Measurements from ENCODE around the gene LZTR1. TPM values are rescaled to one million over a fixed set of nuclear protein-coding genes. Genes with fewer than 3 reads are reported as not detected.
"Not testable (repeated sequence)": the region's sequence is repeated elsewhere in the genome, so short reads cannot be mapped to it uniquely, and the experiment has no call there.

The LZTR1 gene
- total RNA-seq (2021; ENCODE audit: unreplicated experiment) (40.2 TPM), Bru-seq, nascent RNA (percentile 51 among the genes with signal in this experiment), BruChase-seq, experiment 1, labeled RNA remaining after a 2-hour chase (percentile 66 among the genes with signal in this experiment), BruChase-seq, experiment 2, labeled RNA remaining after a 6-hour chase (percentile 70 among the genes with signal in this experiment)
- polyA plus RNA-seq (2012; ENCODE audit: insufficient read length): 30.9 TPM
- long read RNA-seq, full-length matches to known transcripts: 2 of 31 reads
- long read RNA-seq, partial matches to known transcripts: 24 of 31 reads
- long read RNA-seq, other reads (novel, unspliced or antisense): 5 of 31 reads

DNA sequence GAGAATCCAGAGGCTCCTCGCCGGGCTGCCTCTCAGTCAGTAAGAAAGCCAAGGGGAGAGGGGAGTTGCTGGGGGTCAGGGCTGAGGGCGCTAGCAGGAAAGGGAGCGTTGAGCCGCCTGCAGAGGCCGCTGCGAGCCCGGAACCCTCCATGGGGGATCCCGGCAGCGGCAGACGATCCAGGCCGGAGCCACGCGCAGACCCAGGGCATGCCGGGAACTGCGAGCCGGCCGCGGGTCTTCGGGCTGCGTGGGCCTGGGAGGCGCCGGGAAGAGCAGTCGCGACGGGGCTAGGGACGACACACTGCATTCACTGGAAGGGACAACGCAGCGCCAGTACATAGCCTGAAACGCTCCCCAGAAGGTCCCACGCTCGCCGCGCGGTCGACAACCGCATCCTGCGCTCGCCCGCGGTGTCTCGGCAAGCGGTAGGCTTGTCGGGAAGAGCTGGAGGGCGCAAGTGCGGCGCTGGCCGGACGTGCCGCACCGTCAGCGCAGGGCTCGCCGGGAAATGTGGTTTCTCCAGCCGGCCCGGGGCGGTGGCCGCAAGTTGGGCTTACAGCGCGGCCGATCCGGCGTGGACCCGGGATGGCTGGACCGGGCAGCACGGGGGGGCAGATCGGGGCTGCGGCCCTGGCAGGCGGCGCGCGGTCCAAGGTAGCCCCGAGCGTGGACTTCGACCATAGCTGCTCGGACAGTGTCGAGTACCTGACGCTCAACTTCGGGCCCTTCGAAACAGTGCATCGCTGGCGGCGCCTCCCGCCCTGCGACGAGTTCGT is at the start of gene LZTR1:
Gene LZTR1, plus strand, starts transcription at position 511 of the 776 bp plus-strand sequence. Its CDS starts 75 bp downstream, at position 586.
- DNase-seq (ENCODE audit: low read depth, low spot score) (no peak), ATAC-seq (peak; percentile 97)
- H3K27ac ChIP-seq (ENCODE audit: low read length): peak within 1 kb of the TSS; percentile 87
- no peaks in the 10 kb centered on the region for H3K27me3 ChIP-seq (ENCODE audit: control insufficient read depth, insufficient read depth, low read length)
- intact Hi-C loops (cut with micrococcal nuclease; ENCODE audit: unreplicated experiment): no loop called here
- H3K9me3 ChIP-seq (ENCODE audit: control insufficient read depth, insufficient read depth, low read depth, low read length): no peaks in the 10 kb centered on the region
- no TSS peak for BruUV-seq (replicated peaks)
- TF ChIP-seq POLR2AphosphoS5 (IDR thresholded peaks at IDR 0.05; ENCODE audit: low read depth, low read length) (peak; percentile 91), TCF7L2 (IDR thresholded peaks at IDR 0.05; ENCODE audit: low read depth, low read length) (no peak), SIN3A (IDR thresholded peaks at IDR 0.05; ENCODE audit: borderline replicate concordance, insufficient read depth, low read depth, low read length) (peak; percentile 84; the same call in 1 of the 2 replicates)
- TF ChIP-seq, protein P1, sequence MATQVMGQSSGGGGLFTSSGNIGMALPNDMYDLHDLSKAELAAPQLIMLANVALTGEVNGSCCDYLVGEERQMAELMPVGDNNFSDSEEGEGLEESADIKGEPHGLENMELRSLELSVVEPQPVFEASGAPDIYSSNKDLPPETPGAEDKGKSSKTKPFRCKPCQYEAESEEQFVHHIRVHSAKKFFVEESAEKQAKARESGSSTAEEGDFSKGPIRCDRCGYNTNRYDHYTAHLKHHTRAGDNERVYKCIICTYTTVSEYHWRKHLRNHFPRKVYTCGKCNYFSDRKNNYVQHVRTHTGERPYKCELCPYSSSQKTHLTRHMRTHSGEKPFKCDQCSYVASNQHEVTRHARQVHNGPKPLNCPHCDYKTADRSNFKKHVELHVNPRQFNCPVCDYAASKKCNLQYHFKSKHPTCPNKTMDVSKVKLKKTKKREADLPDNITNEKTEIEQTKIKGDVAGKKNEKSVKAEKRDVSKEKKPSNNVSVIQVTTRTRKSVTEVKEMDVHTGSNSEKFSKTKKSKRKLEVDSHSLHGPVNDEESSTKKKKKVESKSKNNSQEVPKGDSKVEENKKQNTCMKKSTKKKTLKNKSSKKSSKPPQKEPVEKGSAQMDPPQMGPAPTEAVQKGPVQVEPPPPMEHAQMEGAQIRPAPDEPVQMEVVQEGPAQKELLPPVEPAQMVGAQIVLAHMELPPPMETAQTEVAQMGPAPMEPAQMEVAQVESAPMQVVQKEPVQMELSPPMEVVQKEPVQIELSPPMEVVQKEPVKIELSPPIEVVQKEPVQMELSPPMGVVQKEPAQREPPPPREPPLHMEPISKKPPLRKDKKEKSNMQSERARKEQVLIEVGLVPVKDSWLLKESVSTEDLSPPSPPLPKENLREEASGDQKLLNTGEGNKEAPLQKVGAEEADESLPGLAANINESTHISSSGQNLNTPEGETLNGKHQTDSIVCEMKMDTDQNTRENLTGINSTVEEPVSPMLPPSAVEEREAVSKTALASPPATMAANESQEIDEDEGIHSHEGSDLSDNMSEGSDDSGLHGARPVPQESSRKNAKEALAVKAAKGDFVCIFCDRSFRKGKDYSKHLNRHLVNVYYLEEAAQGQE (IDR thresholded peaks at IDR 0.05; ENCODE audit: insufficient read depth in 1 of 2, low read depth in 2 of 2, low read length in 1 of 2): no peak
- TF ChIP-seq, protein P2, sequence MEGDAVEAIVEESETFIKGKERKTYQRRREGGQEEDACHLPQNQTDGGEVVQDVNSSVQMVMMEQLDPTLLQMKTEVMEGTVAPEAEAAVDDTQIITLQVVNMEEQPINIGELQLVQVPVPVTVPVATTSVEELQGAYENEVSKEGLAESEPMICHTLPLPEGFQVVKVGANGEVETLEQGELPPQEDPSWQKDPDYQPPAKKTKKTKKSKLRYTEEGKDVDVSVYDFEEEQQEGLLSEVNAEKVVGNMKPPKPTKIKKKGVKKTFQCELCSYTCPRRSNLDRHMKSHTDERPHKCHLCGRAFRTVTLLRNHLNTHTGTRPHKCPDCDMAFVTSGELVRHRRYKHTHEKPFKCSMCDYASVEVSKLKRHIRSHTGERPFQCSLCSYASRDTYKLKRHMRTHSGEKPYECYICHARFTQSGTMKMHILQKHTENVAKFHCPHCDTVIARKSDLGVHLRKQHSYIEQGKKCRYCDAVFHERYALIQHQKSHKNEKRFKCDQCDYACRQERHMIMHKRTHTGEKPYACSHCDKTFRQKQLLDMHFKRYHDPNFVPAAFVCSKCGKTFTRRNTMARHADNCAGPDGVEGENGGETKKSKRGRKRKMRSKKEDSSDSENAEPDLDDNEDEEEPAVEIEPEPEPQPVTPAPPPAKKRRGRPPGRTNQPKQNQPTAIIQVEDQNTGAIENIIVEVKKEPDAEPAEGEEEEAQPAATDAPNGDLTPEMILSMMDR (IDR thresholded peaks at IDR 0.05): no peak; the same call in 1 of the 2 replicates
- 0 out of 2 replicates have a peak, but pooled peaks cover 3% of the 10 kb centered on the region for H3K4me1 ChIP-seq (ENCODE audit: control insufficient read depth, insufficient read depth, low read length)
- ChIA-PET CTCF (interaction anchor here (0.7 kb wide), 1 partner anchor 10 kb away, joined by 4 read pairs; no protein-coding TSS in a partner anchor), POLR2A (no interaction called here)
- H3K36me3 ChIP-seq (ENCODE audit: control insufficient read depth, insufficient read depth, low read length): no peaks in the 10 kb centered on the region; the same call in 1 of the 2 replicates
- peak within 1 kb of the TSS; percentile 68 to 80 for H3K4me3 ChIP-seq (ENCODE audit: low read depth in 2 of 2, low read length in 2 of 2)
- in situ Hi-C loops (cut with HindIII; ENCODE audit: low pct_unique_long_range_greater_than_20kb, low sequenced_read_pairs): no loop called here

DNA sequence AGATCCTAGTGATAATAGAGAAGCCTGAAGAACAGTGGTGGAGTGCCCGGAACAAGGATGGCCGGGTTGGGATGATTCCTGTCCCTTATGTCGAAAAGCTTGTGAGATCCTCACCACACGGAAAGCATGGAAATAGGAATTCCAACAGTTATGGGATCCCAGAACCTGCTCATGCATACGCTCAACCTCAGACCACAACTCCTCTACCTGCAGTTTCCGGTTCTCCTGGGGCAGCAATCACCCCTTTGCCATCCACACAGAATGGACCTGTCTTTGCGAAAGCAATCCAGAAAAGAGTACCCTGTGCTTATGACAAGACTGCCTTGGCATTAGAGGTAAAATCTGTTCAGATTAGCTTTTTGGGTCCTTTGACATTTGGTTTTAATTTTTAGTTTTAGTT is 48.2 kb upstream of the LZTR1 start:
- POLR2A ChIA-PET: no interaction called here
- H3K36me3 ChIP-seq (ENCODE audit: control insufficient read depth, insufficient read depth, low read length): no peaks in the 10 kb centered on the region
- ATAC-seq (no peak), DNase-seq (ENCODE audit: low read depth, low spot score) (no peak)
- TF ChIP-seq SIN3A (IDR thresholded peaks at IDR 0.05; ENCODE audit: borderline replicate concordance, insufficient read depth, low read depth, low read length) (no peak), POLR2AphosphoS5 (IDR thresholded peaks at IDR 0.05; ENCODE audit: low read depth, low read length) (no peak), TCF7L2 (IDR thresholded peaks at IDR 0.05; ENCODE audit: low read depth, low read length) (no peak)
- TF ChIP-seq, protein P2 (IDR thresholded peaks at IDR 0.05): no peak
- TF ChIP-seq, protein P1 (IDR thresholded peaks at IDR 0.05; ENCODE audit: insufficient read depth in 1 of 2, low read depth in 2 of 2, low read length in 1 of 2): no peak
- no peak overlapping the region for H3K27ac ChIP-seq (ENCODE audit: low read length)
- H3K4me3 ChIP-seq (ENCODE audit: low read depth in 2 of 2, low read length in 2 of 2): no peak overlapping the region
- no peaks in the 10 kb centered on the region for H3K9me3 ChIP-seq (ENCODE audit: control insufficient read depth, insufficient read depth, low read depth, low read length)
- in situ Hi-C loops (cut with HindIII; ENCODE audit: low pct_unique_long_range_greater_than_20kb, low sequenced_read_pairs) (no loop called here), intact Hi-C loops (cut with micrococcal nuclease; ENCODE audit: unreplicated experiment) (no loop called here)
- CTCF ChIA-PET: no interaction called here
- H3K4me1 ChIP-seq (ENCODE audit: control insufficient read depth, insufficient read depth, low read length): peaks cover 8% of the 10 kb centered on the region
- no peaks in the 10 kb centered on the region for H3K27me3 ChIP-seq (ENCODE audit: control insufficient read depth, insufficient read depth, low read length)
- BruUV-seq (replicated peaks): no TSS peak

GRCh38 chr22:20935049-20935448 is 47.0 kb upstream of the LZTR1 start:
- H3K4me3 ChIP-seq (ENCODE audit: low read depth in 2 of 2, low read length in 2 of 2); CTCF ChIA-PET; H3K36me3 ChIP-seq (ENCODE audit: control insufficient read depth, insufficient read depth, low read length); H3K27me3 ChIP-seq (ENCODE audit: control insufficient read depth, insufficient read depth, low read length); H3K4me1 ChIP-seq (ENCODE audit: control insufficient read depth, insufficient read depth, low read length); POLR2A ChIA-PET; H3K27ac ChIP-seq (ENCODE audit: low read length); in situ Hi-C loops (cut with HindIII; ENCODE audit: low pct_unique_long_range_greater_than_20kb, low sequenced_read_pairs); DNase-seq (ENCODE audit: low read depth, low spot score); intact Hi-C loops (cut with micrococcal nuclease; ENCODE audit: unreplicated experiment); H3K9me3 ChIP-seq (ENCODE audit: control insufficient read depth, insufficient read depth, low read depth, low read length); BruUV-seq (replicated peaks); ATAC-seq: not testable (repeated sequence)

All from Panc1 (cell line).